Measurements from ENCODE around the gene GJB3.
"Not testable (repeated sequence)": the region's sequence is repeated elsewhere in the genome, so short reads cannot be mapped to it uniquely, and the experiment has no call there.

Gene GJB3

GRCh38 chr1:34785231-34785874, 4.3 kb downstream of the GJB3 start:
- no peak for DNase-seq

- no peak for DNase-seq
Observed at GRCh38 chr1:34785875-34786470, 5.0 kb downstream of the GJB3 start.

GRCh38 chr1:34786521-34787325, 5.7 kb downstream of the GJB3 start:
- DNase-seq = peak in 56 of 58 donors; percentile 17 to 82 (median 58)

DNA sequence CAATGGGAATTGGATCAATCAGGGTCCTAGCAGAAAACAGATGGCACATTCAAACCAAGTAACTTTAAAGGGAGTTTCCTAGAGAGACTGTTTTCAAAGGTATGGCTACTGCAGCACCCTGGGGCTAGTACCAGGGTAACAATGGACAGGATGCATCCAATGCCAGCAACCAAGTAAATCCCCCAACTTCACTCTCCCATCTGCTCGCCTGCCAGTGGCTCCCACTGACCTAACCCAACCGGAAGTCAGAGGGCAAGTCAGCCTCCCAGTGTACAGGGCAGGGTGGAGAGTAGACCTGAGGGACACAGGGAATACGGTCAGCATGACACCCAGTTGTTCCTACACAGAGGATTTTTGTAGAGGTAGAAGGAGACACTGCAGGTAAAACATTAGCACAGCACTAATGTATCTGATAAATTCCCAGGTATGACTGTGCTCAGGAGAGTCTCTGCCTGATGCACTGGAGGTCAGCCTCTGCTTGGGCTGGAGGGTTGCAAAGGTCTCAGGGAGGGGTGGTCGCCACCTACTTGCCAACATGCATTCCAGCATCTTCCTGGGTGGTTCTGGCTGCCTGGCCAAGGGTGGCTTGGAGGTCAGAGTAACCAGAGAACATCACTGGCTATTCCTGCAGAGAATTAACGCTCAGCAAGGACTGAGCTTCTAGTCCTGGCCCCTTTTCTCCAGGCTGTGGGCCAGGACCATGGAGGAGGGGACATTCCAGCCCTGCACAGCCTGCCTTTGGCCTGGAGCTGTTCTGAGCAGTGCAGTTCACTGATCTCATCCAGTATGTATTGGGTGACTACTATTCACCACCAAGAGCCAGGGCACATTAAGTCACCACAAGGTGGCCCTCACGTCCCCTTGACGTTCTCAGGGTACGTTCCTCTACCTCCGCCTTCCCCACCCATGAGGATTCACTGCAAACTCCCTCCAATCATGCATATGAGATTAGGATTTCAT, 6.7 kb downstream of the GJB3 start:
- DNase-seq = peak in 1 of 58 donors; percentile 6

- no peak for DNase-seq
Observed at GRCh38 chr1:34790985-34791384, 10.0 kb downstream of the GJB3 start.

- no peak for DNase-seq
Observed at GRCh38 chr1:34792424-34792823, 11.4 kb downstream of the GJB3 start.

DNA sequence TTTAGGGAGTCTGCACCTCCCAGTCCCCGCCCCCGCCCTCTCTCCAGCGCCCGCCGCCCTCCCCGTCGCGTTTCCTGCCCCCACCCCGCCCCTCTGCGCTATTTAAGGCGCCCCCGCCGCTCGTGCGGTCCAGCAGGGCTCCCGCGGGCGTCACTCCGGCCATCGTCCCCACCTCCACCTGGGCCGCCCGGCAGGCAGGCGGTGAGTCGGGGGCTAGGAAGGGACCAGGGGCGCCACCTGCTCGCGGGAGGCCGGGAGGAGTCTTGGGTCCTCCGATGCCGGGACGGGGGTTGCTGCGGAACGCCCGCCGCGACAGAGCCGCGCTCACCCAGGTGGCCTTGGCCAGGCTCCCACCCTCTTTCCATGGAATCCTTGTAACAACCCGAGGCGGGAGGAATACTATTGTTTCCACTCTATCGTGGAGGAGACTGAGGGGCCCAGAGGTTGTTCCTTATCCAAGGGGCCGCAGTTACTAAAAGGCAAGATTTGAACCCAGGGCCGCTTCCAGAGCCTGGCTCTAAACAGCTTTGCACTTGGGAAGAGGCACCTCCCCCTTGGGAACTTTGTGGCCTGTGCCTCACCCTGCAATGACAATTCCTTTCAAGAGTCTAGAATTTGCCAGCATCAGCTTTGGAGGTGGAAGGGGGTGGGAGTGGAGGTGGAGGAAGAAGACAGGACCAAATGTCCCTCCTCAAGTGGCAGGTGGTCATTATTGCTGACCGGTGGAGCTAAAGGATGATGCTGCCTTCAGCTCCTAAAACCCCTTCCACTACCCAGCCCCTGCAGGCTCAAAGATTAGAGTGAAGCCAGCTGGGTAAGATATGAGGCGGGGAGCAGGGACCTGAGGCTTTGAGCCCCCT, 12.1 kb downstream of the GJB3 start, which contains the start of gene GJA4:
GJA4 (plus strand) TSS at position 132 of the 860 bp plus-strand sequence. CDS start 1,215 bp downstream, outside the sequence.
- DNase-seq = no peak

DNA sequence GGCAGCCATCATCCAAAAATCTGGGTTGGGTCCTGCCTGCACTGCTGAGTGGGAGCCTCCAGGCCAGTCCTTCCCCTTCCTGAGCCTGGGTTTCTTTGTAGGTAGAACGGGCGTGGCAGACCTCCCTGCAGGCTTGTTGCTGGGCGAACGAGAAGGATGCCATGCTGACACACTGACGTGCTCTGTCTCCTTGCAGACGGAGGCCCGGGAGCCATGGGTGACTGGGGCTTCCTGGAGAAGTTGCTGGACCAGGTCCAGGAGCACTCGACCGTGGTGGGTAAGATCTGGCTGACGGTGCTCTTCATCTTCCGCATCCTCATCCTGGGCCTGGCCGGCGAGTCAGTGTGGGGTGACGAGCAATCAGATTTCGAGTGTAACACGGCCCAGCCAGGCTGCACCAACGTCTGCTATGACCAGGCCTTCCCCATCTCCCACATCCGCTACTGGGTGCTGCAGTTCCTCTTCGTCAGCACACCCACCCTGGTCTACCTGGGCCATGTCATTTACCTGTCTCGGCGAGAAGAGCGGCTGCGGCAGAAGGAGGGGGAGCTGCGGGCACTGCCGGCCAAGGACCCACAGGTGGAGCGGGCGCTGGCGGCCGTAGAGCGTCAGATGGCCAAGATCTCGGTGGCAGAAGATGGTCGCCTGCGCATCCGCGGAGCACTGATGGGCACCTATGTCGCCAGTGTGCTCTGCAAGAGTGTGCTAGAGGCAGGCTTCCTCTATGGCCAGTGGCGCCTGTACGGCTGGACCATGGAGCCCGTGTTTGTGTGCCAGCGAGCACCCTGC, 13.2 kb downstream of the GJB3 start:
- no peak for DNase-seq

DNA sequence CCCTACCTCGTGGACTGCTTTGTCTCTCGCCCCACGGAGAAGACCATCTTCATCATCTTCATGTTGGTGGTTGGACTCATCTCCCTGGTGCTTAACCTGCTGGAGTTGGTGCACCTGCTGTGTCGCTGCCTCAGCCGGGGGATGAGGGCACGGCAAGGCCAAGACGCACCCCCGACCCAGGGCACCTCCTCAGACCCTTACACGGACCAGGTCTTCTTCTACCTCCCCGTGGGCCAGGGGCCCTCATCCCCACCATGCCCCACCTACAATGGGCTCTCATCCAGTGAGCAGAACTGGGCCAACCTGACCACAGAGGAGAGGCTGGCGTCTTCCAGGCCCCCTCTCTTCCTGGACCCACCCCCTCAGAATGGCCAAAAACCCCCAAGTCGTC, 13.8 kb downstream of the GJB3 start:
- no peak for DNase-seq

DNA sequence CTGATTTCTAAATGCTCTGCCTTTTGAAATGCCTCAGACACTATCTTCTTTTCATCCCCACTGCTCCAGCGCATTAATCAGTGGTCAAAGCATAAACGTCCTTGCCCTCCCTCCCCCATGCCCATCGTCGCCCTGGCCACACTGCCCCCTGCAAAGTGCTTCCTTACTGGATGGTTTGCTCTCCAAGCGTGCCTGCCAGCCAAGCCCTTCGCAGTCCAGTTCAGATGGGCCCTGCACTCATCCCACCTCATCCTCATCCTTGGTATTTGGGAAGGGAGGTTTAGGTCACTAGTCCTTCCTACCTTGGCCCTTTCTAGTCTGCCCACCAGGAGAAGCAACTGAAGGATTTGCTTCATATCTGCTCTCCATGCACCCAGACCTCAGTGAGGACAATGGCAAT, 14.9 kb downstream of the GJB3 start:
- DNase-seq = no peak

- no peak for DNase-seq
Observed at GRCh38 chr1:34796990-34797389, 16.0 kb downstream of the GJB3 start.

- no peak for DNase-seq
Observed at GRCh38 chr1:34800214-34800613, 19.2 kb downstream of the GJB3 start.

DNA sequence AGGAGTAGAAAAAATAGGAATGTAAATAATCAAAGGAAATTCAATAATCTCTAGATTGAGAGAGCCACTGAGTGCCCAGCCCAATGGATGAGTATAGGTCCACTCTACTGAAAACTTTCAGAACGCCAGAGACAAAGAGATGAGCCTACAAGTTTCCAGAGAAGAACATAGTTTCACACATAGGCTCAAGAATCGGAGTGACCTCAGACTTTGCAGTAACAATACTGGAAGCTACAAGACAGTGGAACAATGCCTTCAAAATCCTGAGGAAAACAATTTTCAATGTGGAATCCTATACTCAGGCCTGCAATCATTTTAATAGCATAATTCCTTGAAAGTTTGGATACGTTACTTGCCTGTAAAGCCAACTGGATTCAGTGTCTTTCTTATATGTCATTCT, 22.8 kb downstream of the GJB3 start:
- no peak for DNase-seq

GRCh38 chr1:34806396-34806795, 25.4 kb downstream of the GJB3 start:
- DNase-seq = no peak

DNA sequence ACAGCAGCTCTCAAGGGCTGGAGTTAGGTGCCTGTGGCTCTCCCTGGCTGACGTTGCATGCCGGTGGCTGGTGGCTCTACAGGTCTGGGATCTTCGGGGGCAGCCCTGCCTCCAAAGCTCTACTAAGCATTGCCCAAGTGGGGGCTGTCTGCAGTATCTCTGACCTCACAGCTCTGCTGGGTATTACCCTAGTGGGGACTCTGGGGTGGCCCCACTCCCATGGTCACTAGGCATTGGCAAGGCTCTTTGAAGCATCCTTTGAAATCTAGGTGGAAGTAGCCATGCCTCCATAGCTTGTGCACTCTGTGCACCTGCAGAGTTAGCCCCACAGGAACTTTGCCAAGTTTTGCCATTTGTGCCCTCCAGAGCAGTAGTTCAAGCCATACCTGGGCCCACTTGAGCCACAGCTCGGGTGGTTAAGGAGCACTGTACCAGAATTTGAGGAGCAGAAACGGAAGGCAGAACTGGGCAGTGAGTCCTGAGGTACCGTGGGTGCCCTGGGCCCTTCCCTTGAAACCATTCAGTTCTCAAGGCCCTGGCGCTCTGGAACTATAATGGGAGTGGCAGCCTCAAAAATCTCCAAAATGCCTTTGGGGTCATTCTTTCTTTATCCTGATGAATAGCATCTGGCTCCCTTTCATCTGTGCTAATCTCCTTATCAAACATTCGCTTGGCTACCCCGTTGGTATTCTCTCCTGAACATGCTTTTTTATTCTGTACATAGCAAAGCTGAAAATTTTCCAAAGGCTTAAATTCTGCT, 27.2 kb downstream of the GJB3 start:
- DNase-seq = no peak

- not testable (repeated sequence) for DNase-seq
Observed at GRCh38 chr1:34810781-34811180, 29.8 kb downstream of the GJB3 start.

- DNase-seq = no peak
Observed at GRCh38 chr1:34816332-34816731, 35.3 kb downstream of the GJB3 start.

GRCh38 chr1:34816778-34817177, 35.8 kb downstream of the GJB3 start:
- DNase-seq = no peak

- DNase-seq = not testable (repeated sequence)
Observed at GRCh38 chr1:34818862-34819261, 37.8 kb downstream of the GJB3 start.
